Measurements from ENCODE around the gene WDR35.

WDR35 gene

DNA sequence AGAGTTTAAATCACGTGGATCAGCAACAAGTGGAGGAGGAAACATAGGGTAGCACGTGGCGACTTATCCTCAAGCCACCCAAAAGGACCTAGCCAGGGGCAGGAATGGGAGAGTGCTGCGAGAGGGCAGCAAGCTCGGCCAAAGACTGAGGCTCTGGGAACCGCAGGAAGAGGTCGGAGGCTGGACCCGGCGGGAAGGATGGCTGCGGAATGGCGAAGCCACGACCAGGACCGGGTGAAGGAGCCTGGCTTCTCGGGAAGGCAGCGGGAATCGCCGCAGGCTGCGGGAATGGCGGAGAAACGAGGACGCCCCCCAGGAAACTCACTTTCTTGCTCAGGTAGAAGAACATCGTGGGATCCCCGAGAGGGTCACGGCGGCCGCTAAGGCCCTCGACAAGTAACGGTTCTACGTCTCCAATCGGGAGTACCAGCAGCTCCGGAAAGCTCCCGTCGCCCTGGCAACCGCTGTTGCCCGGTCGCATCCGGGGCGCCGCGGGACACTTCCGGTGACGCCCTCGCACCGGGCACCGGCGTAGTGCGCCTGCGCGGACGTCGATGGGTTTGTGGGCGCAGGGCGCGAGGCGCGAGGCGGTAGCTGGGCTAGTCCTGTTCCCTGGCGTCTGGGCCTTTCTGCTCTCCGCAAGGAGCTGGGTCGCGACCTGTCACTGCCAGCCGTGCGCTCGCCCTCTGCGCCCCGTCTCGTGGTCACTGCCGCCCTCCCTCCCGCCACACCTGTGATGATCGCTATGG lies at the start of gene WDR35:
Gene WDR35, minus strand, starts transcription at position 439 of the 749 bp plus-strand sequence. Its CDS starts 90 bp downstream, at position 349.
- DNase-seq = peak; percentile 95

DNA sequence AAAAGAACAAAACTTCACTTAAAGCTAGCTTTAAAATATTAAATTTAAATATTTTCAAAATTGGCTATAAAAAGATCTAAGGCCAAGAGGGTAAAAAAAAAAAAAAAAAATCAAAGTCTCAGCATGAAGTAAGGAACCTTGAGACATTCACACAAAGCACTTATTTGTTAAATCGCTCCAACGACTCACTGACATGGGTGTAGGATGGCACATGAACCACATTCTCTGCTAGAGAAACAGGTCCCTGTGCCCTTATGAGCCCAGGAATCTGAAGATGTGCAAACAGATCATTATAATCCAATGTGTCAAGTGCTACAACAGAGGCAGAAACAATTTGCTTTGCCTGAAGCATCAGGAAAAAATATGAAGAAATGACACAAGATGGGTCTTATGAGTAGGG lies 47.8 kb upstream of the WDR35 start:
- no peak for DNase-seq

DNA sequence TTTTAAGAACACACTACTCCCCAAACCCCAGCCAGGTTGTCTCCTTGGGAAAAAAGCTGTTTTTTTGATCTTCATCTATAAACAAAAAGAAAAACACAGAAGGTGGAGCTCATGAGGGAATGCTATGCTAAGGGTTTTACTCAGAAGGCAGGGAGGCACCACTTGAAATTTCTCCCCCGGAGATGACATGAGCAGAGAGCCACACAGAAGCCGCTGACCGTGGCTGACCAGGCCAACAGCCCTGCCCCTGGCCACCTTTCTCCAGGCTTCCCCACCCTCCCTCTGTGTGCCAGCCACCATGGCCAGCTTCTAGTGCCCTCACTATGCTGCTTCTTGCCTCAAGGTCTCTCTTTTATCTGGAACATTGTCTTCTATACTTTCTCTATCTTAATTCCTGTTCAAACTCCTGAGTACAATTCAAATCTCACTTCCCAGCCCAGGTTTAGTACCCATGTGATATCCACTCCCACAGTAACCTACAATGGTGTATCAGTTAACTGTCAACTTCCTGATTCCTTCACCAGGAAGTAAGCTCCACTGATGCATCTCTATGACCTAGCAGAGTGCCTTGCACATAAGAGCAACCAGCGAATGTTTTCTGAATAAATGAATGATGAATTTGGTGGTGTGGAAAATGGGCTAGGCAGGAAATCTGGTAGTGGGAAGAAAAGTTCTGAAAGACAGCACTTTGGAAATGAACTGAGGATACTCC lies 46.2 kb upstream of the WDR35 start:
- no peak for DNase-seq

DNA sequence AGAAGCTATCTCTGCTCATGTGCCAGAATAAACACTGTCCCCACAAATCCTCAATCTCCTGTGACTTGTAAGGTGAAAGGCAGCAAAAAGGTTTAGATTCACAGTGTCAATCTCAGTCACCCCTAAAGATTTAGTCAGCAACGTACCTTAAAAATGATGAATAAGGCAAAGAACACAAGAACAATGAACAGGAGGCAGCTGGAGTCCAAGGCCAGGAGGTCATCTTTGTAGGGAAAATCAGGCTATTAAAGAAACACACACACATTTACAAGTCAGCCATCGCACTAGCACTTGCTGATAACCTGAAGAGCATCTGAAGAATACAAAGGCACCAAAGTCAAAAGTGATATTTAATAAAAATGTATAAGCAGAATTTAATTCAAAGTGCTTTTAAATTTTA lies 44.9 kb upstream of the WDR35 start:
- DNase-seq = no peak

DNA sequence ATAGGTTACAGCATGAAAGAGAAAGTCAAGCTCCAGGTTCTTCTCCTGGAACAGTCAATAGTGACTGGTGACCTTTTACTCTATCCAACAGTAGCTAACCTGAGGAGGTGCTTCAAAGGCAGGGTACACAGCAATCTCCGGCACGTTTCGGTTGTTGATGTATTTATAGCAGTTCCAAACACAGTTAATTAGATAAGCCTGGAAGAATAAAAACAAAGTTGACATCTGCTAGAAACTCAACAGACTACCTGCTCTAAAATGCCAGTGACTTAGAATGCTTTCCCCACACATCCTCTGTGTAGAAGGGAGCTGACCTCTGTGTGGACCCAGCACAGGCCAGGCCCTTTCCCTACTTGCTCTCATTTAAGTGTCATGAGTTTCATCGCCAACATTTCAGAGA lies 44.3 kb upstream of the WDR35 start:
- DNase-seq = no peak

DNA sequence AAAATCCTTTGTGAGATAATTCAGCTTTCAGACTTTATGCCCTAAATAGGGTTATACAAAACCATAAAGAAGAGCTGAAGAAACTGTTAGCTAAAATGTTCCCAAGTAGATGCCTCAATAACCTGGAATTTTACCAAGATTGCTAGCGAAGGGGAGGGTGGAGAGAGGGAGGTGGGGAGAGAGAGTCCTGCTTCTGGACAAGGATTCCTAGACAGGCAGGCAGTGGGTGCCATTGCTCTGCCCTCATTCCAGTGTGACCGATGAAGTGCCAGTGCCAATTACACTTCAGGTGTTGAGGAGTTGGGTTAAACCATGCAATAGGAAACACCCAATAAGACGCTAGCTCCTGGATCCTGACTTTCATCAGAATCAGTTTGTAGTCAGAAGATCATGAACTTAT lies 43.4 kb upstream of the WDR35 start:
- no peak for DNase-seq

DNA sequence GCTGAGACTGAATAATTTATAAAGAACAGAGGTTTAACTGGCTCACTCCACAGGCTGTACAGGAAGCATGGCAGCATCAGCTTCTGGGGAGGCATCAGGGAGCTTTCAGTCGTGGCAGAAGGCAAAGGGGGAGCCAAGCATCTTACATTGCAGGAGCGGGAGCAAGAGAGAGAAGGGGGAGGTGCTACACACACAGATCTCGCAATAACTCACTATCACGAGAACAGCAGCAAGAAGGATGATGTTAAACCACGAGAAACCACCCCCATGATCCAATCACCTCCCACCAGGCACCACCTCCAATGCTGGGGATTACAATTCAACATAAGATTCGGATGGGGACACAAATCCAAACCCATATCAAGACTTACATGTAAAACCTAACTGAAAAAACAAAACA lies 40.3 kb upstream of the WDR35 start:
- DNase-seq = no peak

DNA sequence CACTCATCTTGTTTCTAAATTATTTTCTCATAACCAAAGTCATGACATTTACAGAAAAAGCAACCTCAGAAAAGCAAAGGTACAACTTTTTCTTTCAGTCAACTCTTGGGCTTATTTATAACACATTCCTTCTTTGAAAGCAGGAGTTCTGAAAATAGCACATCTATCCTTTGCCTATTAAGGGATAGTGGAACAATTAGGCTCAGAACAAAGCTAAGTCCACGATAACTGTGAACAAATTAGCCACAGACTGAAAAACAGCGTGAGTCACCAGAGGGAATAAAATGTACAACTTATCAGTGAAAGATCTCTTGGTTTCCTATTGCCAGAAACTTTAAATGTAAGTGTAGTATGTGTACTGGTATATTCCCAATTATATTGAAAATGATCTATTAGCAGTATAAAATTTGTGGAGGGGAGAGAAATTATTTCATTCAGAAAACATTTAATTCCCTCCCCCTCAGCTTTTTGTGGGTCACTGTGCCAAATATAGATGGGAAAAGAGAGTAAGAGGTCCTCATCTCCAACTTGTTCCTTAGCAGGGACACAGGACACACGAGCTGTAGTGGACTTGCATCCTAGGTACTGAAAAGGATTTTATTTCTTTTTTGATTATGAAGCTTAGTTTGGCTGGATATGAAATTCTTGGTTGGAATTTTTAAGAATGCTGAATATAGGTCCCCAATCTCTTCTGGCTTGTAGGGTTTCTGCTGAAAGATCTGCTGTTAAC lies 38.0 kb upstream of the WDR35 start:
- DNase-seq = no peak

DNA sequence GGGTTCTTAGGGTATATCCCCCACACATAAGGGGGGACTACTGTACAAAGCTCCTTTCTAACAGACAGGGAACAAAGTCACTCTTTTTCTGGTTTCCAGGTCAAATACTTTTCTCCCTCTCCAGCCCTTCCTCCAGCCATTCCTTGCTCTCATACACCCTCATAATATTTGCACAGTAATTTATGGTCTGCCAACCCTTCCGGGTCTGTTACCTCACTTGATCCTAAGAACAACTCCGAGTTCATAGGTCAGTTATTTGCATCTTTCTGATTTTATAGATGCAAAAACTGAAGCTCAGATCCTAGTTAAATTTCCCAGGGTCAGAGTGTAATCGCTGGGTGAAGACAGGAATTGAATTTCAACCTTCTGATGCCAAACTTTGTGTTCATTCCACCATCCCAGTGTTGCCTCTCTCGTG lies 37.4 kb upstream of the WDR35 start:
- DNase-seq = no peak

DNA sequence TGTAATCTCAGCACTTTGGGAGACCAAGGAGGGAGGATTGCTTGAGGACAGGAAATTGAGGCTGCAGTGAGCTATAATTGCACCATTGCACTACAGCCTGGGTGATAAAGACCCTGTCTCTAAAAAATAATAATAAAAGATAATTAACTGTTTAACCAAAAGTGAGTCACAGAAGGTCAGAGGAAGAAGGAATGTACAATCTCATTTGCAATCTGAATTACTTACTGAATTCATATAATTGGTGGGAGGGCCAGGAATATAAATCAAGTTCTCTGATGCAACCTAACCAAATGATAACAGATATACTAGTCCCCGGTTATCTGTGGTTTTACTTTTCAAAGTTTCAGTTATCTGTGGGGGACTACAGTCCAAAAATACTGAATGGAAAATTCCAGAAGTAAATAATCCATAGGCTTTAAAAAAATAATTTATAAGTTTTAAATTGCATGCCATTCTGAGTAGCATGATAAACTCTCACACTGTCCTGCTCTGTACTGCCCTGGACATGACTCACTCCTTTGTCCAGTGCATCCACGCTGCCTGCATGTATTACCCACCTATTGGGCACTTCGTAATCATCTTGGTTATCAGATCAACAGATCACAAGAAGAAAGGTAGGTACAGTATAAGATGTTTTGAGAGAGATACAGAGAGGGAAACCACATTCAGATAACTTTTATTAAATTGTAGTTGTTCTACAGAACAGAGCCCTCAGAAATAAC lies 35.3 kb upstream of the WDR35 start:
- DNase-seq = no peak

DNA sequence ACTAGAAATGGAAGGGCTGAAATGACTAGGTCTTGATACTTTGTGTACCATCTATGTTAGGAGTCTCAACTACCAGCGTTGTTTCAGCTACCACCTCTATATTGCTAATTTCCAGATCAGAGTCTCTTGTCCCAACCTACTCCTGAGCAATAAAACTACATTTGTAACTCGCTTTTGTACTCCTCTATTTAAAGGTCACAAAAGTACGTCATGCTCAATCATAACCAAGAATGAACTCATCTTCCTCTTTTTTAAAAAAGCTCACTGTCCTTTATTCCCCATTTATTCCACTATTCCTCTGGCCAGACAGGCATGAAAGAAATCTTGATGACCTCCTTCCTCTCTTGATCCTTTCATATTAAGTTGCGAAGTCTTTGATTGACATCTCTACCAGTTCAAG lies 33.8 kb upstream of the WDR35 start:
- no peak for DNase-seq

DNA sequence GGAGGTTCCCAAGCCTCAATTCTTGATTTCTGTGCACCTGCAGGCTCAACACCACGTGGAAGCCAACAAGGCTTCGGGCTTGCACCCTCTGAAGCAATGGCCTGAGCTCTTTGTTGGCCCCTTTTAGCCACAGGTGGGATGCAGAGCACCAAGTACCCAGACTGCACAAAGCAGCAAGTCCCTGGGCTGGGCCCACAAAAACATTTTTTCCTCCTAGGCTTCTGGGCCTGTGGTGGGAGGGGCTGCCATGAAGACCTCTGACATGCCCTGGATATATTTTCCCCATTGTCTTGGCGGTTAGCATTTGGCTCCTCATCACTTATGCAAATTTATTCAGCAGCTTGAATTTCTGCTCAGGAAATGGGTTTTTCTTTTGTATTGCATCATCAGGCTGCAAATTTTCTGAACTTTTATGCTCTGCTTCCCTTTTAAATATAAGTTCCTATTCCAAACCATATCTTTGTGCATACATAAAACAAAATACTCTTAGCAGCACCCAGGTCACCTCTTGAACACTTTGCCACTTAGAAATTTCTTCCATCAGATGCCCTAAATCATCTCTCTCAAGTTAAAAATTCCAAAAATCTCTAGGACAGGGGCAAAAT lies 31.6 kb upstream of the WDR35 start:
- no peak for DNase-seq

DNA sequence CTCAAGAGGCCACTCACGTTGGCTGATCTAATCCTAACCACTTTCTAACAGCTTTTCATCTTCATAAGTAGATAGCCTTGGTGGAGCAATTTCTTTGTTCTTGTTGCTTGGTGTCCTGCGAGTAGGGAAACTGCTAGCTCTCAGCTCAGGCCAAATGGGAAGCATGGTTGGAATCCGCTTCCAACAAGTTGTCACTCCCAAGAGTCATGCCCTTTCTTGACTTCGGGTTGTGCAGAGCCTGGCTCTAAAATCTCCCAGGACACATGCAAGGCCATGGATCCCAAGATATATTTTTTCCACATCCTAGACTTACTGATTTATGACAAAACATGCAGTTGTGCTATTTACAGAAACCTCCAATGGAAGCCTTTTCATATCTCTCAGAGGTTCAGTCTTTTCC lies 29.8 kb upstream of the WDR35 start:
- no peak for DNase-seq

DNA sequence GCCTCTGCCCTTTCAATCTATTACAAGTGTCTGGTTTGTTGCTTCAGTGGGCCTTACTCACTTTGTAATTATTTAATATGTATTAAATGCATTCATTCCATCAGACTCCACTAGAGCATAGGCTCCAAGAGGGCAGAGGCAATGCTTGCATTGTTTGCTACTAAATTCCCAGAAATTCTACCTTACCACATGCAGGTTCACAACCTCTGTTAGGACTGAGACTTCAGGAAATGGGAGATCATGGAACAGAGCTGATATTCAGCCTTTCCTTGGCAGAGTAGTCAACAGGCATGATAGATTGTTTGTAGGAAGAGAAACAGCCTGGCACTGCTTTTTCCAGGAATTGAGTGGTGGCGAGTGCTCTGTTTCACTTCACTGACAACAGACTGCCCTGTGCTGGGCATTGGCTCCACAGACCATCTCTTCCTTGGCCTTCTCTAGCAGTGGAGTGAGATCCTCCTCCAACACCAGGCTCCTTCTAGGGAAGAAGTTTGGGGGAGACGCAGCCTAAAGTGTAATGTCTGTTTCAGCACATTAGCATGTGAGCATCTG lies 28.8 kb upstream of the WDR35 start:
- DNase-seq = no peak

DNA sequence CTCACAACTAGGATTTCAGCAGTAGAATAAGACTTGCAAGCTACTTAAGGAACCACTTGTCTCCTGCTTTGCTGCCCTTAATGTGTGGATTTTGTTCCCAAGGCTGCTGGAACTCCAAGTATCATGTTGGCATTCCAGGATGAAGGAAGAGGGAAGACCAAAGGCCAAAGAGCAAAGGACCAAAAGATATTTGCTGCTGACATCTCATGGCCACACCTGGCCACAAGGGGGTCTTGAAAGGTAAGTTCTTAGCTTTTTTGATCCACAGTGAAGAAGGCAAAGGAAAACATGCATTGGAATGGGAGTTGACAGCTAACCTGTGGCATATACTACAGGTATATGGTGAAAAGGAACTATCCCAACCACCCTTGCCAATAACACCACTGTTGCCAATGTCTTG lies 26.4 kb upstream of the WDR35 start:
- no peak for DNase-seq

DNA sequence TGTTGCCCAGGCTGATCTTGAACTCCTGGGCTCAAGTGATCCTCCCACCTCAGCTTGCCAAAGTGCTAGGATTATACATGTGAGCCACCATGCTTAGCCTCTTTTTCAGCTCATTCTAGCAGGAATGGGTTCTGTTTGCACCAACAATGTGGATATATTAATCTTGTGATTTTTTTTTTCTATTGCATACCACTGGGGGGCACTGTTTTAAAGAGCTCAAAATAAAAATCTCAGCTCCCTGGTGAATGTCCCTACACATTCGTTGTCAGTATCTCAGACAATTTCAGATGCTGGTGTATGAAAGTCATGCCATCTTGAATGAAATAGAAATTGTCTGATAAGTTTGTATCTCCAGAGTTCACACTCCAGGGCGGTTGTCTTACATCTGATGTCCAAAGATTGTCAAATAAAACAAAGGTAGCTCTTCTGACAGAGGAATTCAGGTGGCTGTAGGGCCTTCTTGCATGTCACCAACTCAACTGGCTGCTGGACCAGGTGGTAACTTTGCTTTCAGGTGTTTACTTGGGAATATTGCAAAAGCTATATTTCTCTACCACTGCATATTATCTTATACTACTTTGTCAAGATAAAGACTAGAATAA lies 25.7 kb upstream of the WDR35 start:
- peak; percentile 27 for DNase-seq

DNA sequence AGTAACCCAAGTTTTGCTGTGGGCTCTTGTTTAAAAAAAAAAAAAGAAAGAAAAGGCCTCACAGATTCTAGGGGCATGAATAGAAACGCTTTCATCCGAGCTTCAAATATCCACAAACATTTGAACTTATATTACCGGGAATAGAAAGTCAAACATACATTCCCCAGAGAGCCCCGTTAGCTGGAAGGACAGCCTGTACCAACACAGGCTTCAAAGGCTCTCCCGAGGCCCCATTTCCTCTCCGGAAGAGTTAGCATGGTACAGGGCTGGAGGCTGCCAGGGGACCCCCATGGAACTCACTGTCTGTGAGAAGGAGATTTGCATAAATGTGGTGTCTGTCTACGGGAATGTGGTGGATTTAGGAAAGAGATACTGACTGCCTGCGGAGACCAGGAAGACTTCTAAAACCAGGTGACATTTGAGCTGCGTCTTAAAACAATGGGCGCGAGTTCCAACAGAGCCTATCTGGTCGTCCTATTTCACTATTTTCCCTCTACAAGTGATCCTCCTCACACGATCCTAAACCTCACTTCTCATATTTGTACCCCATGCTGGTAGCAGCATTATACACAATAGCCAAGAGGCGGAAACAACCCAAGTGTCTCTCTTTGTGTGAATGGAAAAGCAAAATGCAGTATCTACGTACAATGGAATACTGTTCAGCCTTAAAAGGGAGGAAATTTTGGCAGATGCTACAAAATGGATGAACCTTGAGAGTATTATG lies 23.4 kb upstream of the WDR35 start:
- no peak for DNase-seq

DNA sequence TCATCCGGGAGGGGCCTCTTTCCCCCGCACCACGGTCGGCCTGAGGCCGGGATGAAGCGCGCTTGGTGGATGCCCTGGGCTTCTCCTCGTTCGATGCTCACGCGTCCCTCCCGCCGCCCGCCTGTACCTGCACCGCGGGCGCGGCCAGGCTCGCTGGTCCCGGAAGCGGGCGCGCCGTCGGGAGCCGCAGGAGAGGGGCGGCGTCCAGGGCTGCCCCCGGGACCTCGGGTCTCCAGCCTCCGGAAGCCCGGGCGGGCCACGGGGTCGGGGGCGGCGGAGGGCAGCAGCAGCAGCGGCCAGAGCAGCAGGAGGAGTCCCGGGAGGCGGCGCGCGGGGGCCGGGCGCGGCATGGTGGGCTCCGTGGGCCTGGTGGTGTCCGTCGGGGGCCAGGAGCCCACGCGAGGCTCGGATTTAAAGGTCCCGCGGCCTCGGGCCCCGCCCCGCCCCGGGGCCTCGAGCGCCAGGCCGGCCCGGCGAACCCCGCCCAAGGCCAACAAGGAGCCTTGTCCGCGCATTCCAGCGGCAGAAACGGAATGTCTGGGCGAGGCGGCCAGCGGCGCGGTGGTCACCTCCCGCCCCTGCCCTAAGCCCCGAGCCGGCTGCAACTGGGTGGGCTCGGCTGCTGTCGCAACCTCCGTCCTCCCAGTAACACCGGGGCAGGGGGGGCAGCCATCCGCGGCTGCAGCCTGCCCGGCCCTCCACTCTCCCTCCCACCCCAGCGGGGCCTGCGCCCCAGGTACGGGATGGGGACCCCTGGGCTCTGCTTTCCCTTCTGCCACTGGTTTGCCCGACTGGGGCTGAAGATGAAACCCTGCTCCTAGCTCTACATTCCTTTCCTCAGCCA lies 22.6 kb upstream of the WDR35 start, which contains the start of gene MATN3:
Gene MATN3, minus strand, starts transcription at position 387 of the 844 bp plus-strand sequence. Its CDS starts 37 bp downstream, at position 350.
- no peak for DNase-seq

DNA sequence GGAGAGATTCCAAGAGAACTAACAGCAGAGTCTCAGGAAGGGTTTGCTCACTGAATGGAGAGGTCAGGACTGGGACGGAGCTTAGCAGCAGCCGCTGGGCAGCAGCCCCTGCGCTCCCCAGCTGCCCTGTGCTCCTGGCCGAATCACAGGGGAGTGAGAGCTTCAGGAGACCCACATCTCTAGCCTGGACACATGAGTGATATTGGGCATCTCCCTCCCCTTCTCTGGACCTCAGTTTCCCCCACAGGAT lies 22.1 kb upstream of the WDR35 start:
- no peak for DNase-seq

DNA sequence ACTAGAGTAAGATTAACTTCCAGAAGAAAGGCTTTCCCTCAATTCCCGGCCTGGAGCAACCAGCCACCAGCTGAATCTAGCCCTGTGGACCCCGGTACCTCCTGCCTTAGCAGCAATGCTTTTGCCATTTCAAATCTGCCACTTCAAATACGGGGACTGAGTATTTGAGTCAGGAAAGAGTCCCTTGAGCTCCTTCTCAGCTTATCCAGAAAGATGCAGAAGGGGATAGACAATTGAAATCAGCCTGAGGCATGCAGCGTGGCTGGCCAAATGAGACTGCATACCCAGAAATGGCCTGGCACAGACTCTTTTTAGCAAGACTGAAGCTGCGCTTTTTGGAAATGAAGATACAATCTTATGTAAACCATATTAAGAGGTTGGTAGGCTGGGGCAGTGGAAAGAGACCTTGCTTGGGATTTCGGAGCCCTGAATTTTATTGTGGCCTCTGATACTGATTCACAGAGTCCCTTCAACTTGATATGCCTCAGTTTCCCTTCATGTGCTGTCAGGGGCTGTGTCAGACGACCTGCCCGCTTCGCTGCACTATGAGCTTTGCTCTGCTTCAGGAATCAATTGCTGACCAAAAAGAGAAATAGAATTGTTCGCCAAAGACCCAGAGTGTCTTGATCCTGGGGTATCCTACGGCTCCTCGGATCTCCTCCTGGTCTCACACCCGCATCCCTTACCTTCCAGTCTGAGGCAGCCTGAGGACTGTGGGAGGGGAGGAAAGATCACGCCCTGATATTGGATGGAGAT lies 21.5 kb upstream of the WDR35 start:
- no peak for DNase-seq

Measured in activated CD4-positive, alpha-beta T cell treated with anti-CD3 and anti-CD28 coated beads, Interleukin-2, Interleukin-6, amounts not matched to agents 100 ng/mL and 50 ng/mL, durations not matched to agents 16 hours and 8 hours (primary cell).